Activated CD8-positive, alpha-beta T cell treated with anti-CD3 and anti-CD28 coated beads for 36 hours (primary cell): ENCODE results near the gene SLCO2A1. TPM values are rescaled to one million over a fixed set of nuclear protein-coding genes. Genes with fewer than 3 reads are reported as not detected.

Source experiments
- ATAC-seq: fragments of 200-7000 bp; cut with Tn5 transposase; one replicate; pipeline ENCODE4 v1.10.0; 2021; ENCODE audit warnings: mild to moderate bottlenecking, moderate library complexity
- CTCF ChIA-PET: fragments of 350-600 bp; sonication (Branson Sonifier 250); formaldehyde crosslinking; loops from one replicate; lab custom pipeline; 2021; ENCODE audit warnings: antibody characterized with exemption; lab: Charles Lee
- POLR2A ChIA-PET: fragments of 350-600 bp; sonication (Branson Sonifier 250); formaldehyde crosslinking; loops from one replicate; lab custom pipeline; 2021; ENCODE audit warnings: antibody characterized with exemption; lab: Charles Lee
- DNase-seq: peaks from one replicate; pipeline ENCODE4 v3.0.0-alpha.2; 2020
- H3K27ac Mint-ChIP-seq: one replicate; pipeline ENCODE4 v1.8.0; 2021; ENCODE audit warnings: mild to moderate bottlenecking, mixed read lengths
- H3K27me3 Mint-ChIP-seq: one replicate; pipeline ENCODE4 v1.8.0; 2021; ENCODE audit warnings: mixed read lengths
- H3K36me3 Mint-ChIP-seq: one replicate; pipeline ENCODE4 v1.8.0; 2021; ENCODE audit warnings: low read depth, mixed read lengths
- H3K4me1 Mint-ChIP-seq: one replicate; pipeline ENCODE4 v1.8.0; 2021; ENCODE audit warnings: low read depth, mixed read lengths
- H3K4me3 Mint-ChIP-seq: one replicate; pipeline ENCODE4 v1.8.0; 2021; ENCODE audit warnings: mild to moderate bottlenecking, moderate library complexity, mixed read lengths
- H3K9me3 Mint-ChIP-seq: one replicate; pipeline ENCODE4 v1.8.0; 2021; ENCODE audit warnings: mixed read lengths
- intact Hi-C: fragments of 100-400 bp; cut with micrococcal nuclease; formaldehyde crosslinking; loops from one replicate; pipeline ENCODE4 v1.10.0; 2022
- total RNA-seq, 2 experiments: library from RNA; stranded (reverse); gene quantifications; one replicate each; pipeline ENCODE4 v1.2.3, GENCODE V29; 2021
- TF ChIP-seq, protein P1 (sequence below): fragments of 200-600 bp; IDR thresholded peaks from one replicate; pipeline ENCODE4 v1.8.0; 2022; ENCODE audit warnings: antibody characterized with exemption, mild to moderate bottlenecking

The SLCO2A1 gene
- total RNA-seq, 2 experiments from 2014 or later: not detected

- CTCF ChIA-PET: no interaction called here
- ATAC-seq: no peak
- Mint-ChIP-seq H3K4me1 (no peaks in the 10 kb centered on the region), H3K9me3 (peaks cover 4% of the 10 kb centered on the region), H3K27me3 (no peaks in the 10 kb centered on the region), H3K36me3 (no peaks in the 10 kb centered on the region), H3K4me3 (no peak overlapping the region), H3K27ac (no peak overlapping the region)
- TF ChIP-seq, protein P1, sequence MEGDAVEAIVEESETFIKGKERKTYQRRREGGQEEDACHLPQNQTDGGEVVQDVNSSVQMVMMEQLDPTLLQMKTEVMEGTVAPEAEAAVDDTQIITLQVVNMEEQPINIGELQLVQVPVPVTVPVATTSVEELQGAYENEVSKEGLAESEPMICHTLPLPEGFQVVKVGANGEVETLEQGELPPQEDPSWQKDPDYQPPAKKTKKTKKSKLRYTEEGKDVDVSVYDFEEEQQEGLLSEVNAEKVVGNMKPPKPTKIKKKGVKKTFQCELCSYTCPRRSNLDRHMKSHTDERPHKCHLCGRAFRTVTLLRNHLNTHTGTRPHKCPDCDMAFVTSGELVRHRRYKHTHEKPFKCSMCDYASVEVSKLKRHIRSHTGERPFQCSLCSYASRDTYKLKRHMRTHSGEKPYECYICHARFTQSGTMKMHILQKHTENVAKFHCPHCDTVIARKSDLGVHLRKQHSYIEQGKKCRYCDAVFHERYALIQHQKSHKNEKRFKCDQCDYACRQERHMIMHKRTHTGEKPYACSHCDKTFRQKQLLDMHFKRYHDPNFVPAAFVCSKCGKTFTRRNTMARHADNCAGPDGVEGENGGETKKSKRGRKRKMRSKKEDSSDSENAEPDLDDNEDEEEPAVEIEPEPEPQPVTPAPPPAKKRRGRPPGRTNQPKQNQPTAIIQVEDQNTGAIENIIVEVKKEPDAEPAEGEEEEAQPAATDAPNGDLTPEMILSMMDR: no peak
- intact Hi-C loops: no loop called here
- POLR2A ChIA-PET: no interaction called here
- DNase-seq: no peak
Observed at GRCh38 chr3:134001251-134001650, 28.5 kb downstream of the SLCO2A1 start.

DNA sequence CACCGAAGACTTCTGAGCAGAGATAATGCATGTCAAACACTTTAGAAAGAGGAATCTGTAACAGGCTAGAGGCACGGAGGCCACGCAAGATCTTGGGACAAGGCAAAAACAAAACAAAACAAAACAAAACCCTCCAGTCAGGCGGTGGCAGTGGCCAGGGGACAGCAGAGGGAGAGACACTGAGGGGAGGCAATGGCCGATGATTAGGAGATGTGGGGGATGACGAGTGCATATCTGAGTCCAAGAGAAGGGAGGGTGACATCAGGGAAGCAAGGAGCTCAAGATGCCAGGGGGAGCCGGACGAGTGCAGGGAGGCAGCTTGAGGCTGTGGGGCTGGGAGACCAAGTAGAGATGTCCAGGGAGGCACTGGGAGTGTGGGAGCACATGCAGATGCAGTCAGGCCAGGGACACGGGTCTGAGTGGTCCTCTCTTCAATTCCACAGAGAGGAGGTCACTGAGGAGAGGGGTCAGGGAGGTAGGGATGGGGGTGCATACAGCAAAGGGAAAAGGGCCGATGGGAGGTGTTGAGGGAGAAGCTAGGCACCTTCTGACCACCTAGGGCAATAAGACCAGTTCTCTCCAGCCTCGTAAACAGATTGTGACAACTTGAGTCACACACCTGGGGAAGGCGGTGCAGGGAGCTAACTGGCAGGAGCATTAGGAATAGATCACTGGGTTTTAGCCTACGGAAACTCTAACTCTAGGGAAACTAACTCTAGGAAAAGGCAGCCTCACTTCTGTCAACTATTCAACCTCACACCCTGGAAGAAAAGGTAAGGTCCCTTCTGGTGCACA, 29.6 kb downstream of the SLCO2A1 start:
- Mint-ChIP-seq H3K27ac (no peak overlapping the region), H3K27me3 (no peaks in the 10 kb centered on the region), H3K4me1 (no peaks in the 10 kb centered on the region), H3K4me3 (no peak overlapping the region), H3K9me3 (peaks cover 4% of the 10 kb centered on the region), H3K36me3 (no peaks in the 10 kb centered on the region)
- intact Hi-C loops: no loop called here
- TF ChIP-seq, protein P1: no peak
- ChIA-PET POLR2A (no interaction called here), CTCF (no interaction called here)
- DNase-seq: no peak
- ATAC-seq: no peak

- Mint-ChIP-seq H3K4me3 (no peak overlapping the region), H3K27me3 (peaks cover 4% of the 10 kb centered on the region), H3K27ac (no peak overlapping the region), H3K36me3 (no peaks in the 10 kb centered on the region), H3K9me3 (no peaks in the 10 kb centered on the region), H3K4me1 (no peaks in the 10 kb centered on the region)
- no peak for ATAC-seq
- intact Hi-C loops: no loop called here
- DNase-seq: no peak
- POLR2A ChIA-PET: no interaction called here
- TF ChIP-seq, protein P1: no peak
- CTCF ChIA-PET: no interaction called here
Observed at GRCh38 chr3:133998691-133999241, 31.0 kb downstream of the SLCO2A1 start.

- H3K4me3 Mint-ChIP-seq: no peak overlapping the region
- no peaks in the 10 kb centered on the region for H3K4me1 Mint-ChIP-seq
- CTCF ChIA-PET: no interaction called here
- peaks cover 4% of the 10 kb centered on the region for H3K27me3 Mint-ChIP-seq
- DNase-seq: no peak
- no peaks in the 10 kb centered on the region for H3K9me3 Mint-ChIP-seq
- intact Hi-C loops: no loop called here
- H3K27ac Mint-ChIP-seq: no peak overlapping the region
- POLR2A ChIA-PET: no interaction called here
- ATAC-seq: no peak
- no peaks in the 10 kb centered on the region for H3K36me3 Mint-ChIP-seq
- TF ChIP-seq, protein P1: no peak
Observed at GRCh38 chr3:133997871-133998635, 31.7 kb downstream of the SLCO2A1 start.

DNA sequence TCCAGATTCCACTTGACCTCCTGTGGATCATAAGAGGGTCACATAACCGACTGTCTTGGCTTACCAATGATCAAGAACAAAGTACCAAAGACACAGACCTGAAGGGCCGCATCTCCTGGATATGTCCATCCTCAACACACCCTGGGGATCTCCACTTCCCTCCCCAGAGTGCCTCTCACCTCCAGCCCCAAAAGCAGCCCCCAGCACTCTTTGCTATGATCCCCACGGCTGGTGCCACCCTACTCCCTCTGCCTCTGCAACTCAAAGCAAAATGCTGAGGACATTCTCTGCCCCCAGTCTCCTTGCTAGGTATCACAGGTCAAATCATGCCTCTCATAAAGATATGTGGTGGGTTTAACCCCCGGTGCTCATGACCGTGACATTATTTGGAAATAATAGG, 32.7 kb downstream of the SLCO2A1 start:
- H3K9me3 Mint-ChIP-seq: no peaks in the 10 kb centered on the region
- POLR2A ChIA-PET: no interaction called here
- CTCF ChIA-PET: no interaction called here
- no peak overlapping the region for H3K27ac Mint-ChIP-seq
- no peaks in the 10 kb centered on the region for H3K4me1 Mint-ChIP-seq
- peaks cover 4% of the 10 kb centered on the region for H3K27me3 Mint-ChIP-seq
- intact Hi-C loops: no loop called here
- ATAC-seq (no peak), DNase-seq (no peak)
- no peaks in the 10 kb centered on the region for H3K36me3 Mint-ChIP-seq
- TF ChIP-seq, protein P1: no peak
- H3K4me3 Mint-ChIP-seq: no peak overlapping the region
